GM23338 (cell line): ENCODE data around the gene BAG3. TPM values are rescaled to one million over a fixed set of nuclear protein-coding genes. Genes with fewer than 3 reads are reported as not detected.

Experiments used
- ATAC-seq: fragments of 200-7000 bp; cut with Tn5 transposase; 3 replicates; pipeline ENCODE4 v1.9.1; 2020
- DNase-seq: peaks from one replicate; pipeline ENCODE4 v3.0.0-alpha.2; 2015; ENCODE audit warnings: low spot score
- H2AFZ ChIP-seq: fragments of 200-600 bp; sonication (generic); 2 replicates; pipeline ENCODE4 v1.8.0; 2016; ENCODE audit warnings: antibody characterized with exemption, mild to moderate bottlenecking, moderate library complexity
- H3F3A ChIP-seq: fragments of 200-600 bp; sonication (generic); replicated peaks from 2 replicates; pipeline ENCODE4 v1.8.0; 2017; ENCODE audit warnings: antibody characterized with exemption, mixed run types, low read depth
- H3K27ac ChIP-seq: fragments of 200-600 bp; sonication (generic); 2 replicates; pipeline ENCODE4 v1.6.1; 2016; ENCODE audit warnings: low read depth
- H3K27me3 ChIP-seq: fragments of 200-600 bp; sonication (generic); 2 replicates; pipeline ENCODE4 v1.8.0; 2016; ENCODE audit warnings: mild to moderate bottlenecking, mixed run types, moderate library complexity; ENCODE audit not compliant: insufficient read depth
- H3K36me3 ChIP-seq: fragments of 200-600 bp; sonication (generic); 2 replicates; pipeline ENCODE4 v1.8.0; 2016; ENCODE audit warnings: mild to moderate bottlenecking; ENCODE audit not compliant: insufficient read depth
- H3K4me1 ChIP-seq: fragments of 200-600 bp; sonication (generic); 2 replicates; pipeline ENCODE4 v1.8.0; 2016; ENCODE audit warnings: mild to moderate bottlenecking, moderate library complexity; ENCODE audit not compliant: insufficient read depth
- H3K4me2 ChIP-seq: fragments of 200-600 bp; sonication (generic); 2 replicates; pipeline ENCODE4 v1.7.1; 2017; ENCODE audit warnings: mixed run types
- H3K4me3 ChIP-seq: fragments of 200-600 bp; sonication (generic); 2 replicates; pipeline ENCODE4 v1.6.1; 2016; ENCODE audit warnings: mixed run types
- H3K79me2 ChIP-seq: fragments of 200-600 bp; sonication (generic); replicated peaks from 2 replicates; pipeline ENCODE4 v1.8.0; 2017; ENCODE audit warnings: mild to moderate bottlenecking; ENCODE audit not compliant: insufficient read depth
- H3K9me2 ChIP-seq: fragments of 200-600 bp; sonication (generic); 2 replicates; pipeline ENCODE4 v1.8.0; 2017; ENCODE audit not compliant: insufficient read depth
- H4K20me1 ChIP-seq: fragments of 200-600 bp; sonication (generic); replicated peaks from 2 replicates; pipeline ENCODE4 v1.8.0; 2017; ENCODE audit warnings: mild to moderate bottlenecking; ENCODE audit not compliant: insufficient read depth
- H3K27ac Mint-ChIP-seq: 2 replicates; pipeline ENCODE4 v1.8.0; 2020; ENCODE audit warnings: inconsistent platforms, mild to moderate bottlenecking, moderate library complexity, mixed read lengths
- H3K27me3 Mint-ChIP-seq: 3 replicates; pipeline ENCODE4 v1.8.0; 2022; ENCODE audit warnings: low read depth, mild to moderate bottlenecking, moderate library complexity, mixed read lengths, inconsistent platforms; ENCODE audit not compliant: insufficient read depth, poor library complexity
- H3K36me3 Mint-ChIP-seq: 3 replicates; pipeline ENCODE4 v1.8.0; 2021; ENCODE audit warnings: low read depth, mild to moderate bottlenecking, inconsistent platforms, moderate library complexity, mixed read lengths
- H3K4me1 Mint-ChIP-seq: 3 replicates; pipeline ENCODE4 v1.8.0; 2020; ENCODE audit warnings: mild to moderate bottlenecking, inconsistent platforms, mixed read lengths
- H3K4me3 Mint-ChIP-seq: 3 replicates; pipeline ENCODE4 v1.8.0; 2021; ENCODE audit warnings: moderate library complexity, mild to moderate bottlenecking, inconsistent platforms, mixed read lengths
- H3K9me3 Mint-ChIP-seq: 3 replicates; pipeline ENCODE4 v1.8.0; 2020; ENCODE audit warnings: moderate library complexity, mild to moderate bottlenecking, inconsistent platforms, mixed read lengths
- CREB1 ChIP-seq: fragments of 250-450 bp; sonication (Bioruptor Pico); IDR thresholded peaks from 2 replicates; pipeline ENCODE4 v1.5.0; 2020; ENCODE audit warnings: low read depth, mild to moderate bottlenecking, moderate library complexity
- CTCF ChIP-seq, 2 experiments: fragments of 200-600 bp in 1 of 2; sonication (generic) in 1 of 2; conservative IDR thresholded peaks; 2 replicates each; pipeline versions ENCODE4 v1.5.1 to v1.6.1; 2016 to 2017; ENCODE audit warnings: antibody characterized with exemption in 2 of 2, low read depth in 2 of 2, mild to moderate bottlenecking in 2 of 2, moderate library complexity in 1 of 2
- ETS1 ChIP-seq: IDR thresholded peaks from 2 replicates; pipeline ENCODE4 v1.6.1; 2016; ENCODE audit warnings: antibody characterized with exemption
- EZH2 ChIP-seq: fragments of 200-600 bp; sonication (generic); IDR thresholded peaks from one replicate; pipeline ENCODE4 v1.8.0; 2017; ENCODE audit warnings: antibody characterized with exemption, mild to moderate bottlenecking, low read depth; ENCODE audit not compliant: unreplicated experiment
- EZH2phosphoT487 ChIP-seq: fragments of 200-600 bp; sonication (generic); IDR thresholded peaks from one replicate; pipeline ENCODE4 v1.8.1; 2018; ENCODE audit warnings: antibody characterized with exemption; ENCODE audit not compliant: unreplicated experiment
- JUNB ChIP-seq: IDR thresholded peaks from one replicate; pipeline ENCODE4 v1.6.1; 2016; ENCODE audit warnings: antibody characterized with exemption; ENCODE audit not compliant: unreplicated experiment
- NANOG ChIP-seq: IDR thresholded peaks from 2 replicates; pipeline ENCODE4 v1.6.1; 2016; ENCODE audit warnings: antibody characterized with exemption, borderline replicate concordance
- POLR2AphosphoS5 ChIP-seq: IDR thresholded peaks from 2 replicates; pipeline ENCODE4 v1.6.1; 2016; ENCODE audit warnings: antibody characterized with exemption, low read depth
- REST ChIP-seq: IDR thresholded peaks from one replicate; pipeline ENCODE4 v1.6.1; 2018; ENCODE audit warnings: antibody characterized with exemption; ENCODE audit not compliant: unreplicated experiment
- STAT1 ChIP-seq: IDR thresholded peaks from one replicate; pipeline ENCODE4 v1.6.1; 2016; ENCODE audit warnings: antibody characterized with exemption; ENCODE audit not compliant: unreplicated experiment
- ZNF114 ChIP-seq: fragments of 250-450 bp; sonication (Bioruptor Pico); IDR thresholded peaks from 2 replicates; pipeline ENCODE4 v1.5.0; 2020; ENCODE audit warnings: mild to moderate bottlenecking, moderate library complexity
- ZNF331 ChIP-seq: fragments of 250-450 bp; sonication (Bioruptor Pico); IDR thresholded peaks from 2 replicates; pipeline ENCODE4 v1.5.0; 2020; ENCODE audit warnings: low read depth, mild to moderate bottlenecking, moderate library complexity
- ZNF462 ChIP-seq: fragments of 250-450 bp; sonication (Bioruptor Pico); IDR thresholded peaks from 2 replicates; pipeline ENCODE4 v1.5.0; 2020; ENCODE audit warnings: mild to moderate bottlenecking, moderate library complexity
- polyA plus RNA-seq: library from polyadenylated mRNA; unstranded; fragments of >200 nt; fragmentation: Nextera tagmentation; extraction: Ambion mirVana; gene quantifications from 2 replicates; pipeline ENCODE4 v1.2.1, GENCODE V29; 2016
- total RNA-seq: library from RNA; depleted of rRNA; stranded (reverse); fragments of >200 nt; shearing (Covaris generic); gene quantifications from 2 replicates; pipeline ENCODE4 v1.2.3, GENCODE V29; 2014

BAG3 gene
- total and polyA plus RNA-seq, 2 experiments from 2014 or later, result 8.2 to 8.4 TPM

- Histone ChIP-seq H2AFZ (no peak overlapping the region), H3K4me3 (no peak overlapping the region), H3F3A (no peaks in the 10 kb centered on the region), H3K9me2 (no peaks in the 10 kb centered on the region), H3K36me3 (peaks cover 9% of the 10 kb centered on the region; the same call in 1 of the 2 replicates), H3K79me2 (no peaks in the 10 kb centered on the region), H4K20me1 (no peaks in the 10 kb centered on the region), H3K27ac (no peak overlapping the region), H3K27me3 (no peaks in the 10 kb centered on the region), H3K4me2 (no peak overlapping the region), H3K4me1 (no peaks in the 10 kb centered on the region)
- TF ChIP-seq ETS1 (no peak), POLR2AphosphoS5 (no peak), EZH2phosphoT487 (no peak), ZNF114 (CRISPR knock-in tag) (no peak), CREB1 (no peak), ZNF331 (no peak), REST (no peak), ZNF462 (CRISPR knock-in tag) (no peak), STAT1 (no peak), NANOG (no peak), JUNB (no peak), EZH2 (no peak), CTCF (conservative IDR thresholded peaks at IDR 0.05; ENCODE audit: low read depth in 2 of 2) (no peak)
- no peak for ATAC-seq
- peaks cover 3% of the 10 kb centered on the region for H3K27me3 Mint-ChIP-seq
- no peak overlapping the region for H3K27ac Mint-ChIP-seq
- peaks cover 4% of the 10 kb centered on the region; the same call in 2 of the 3 replicates for H3K9me3 Mint-ChIP-seq
- peaks cover 15% of the 10 kb centered on the region for H3K36me3 Mint-ChIP-seq
- H3K4me3 Mint-ChIP-seq, result no peak overlapping the region
- no peak for DNase-seq
- peaks cover 7% of the 10 kb centered on the region for H3K4me1 Mint-ChIP-seq
Observed at GRCh38 chr10:119677904-119678755, 26.9 kb downstream of the BAG3 start.
